ENCODE measurements around the gene HPGDS. TPM values are rescaled to one million over a fixed set of nuclear protein-coding genes. Genes with fewer than 3 reads are reported as not detected.
A peak's percentile ranks its signal among the peaks of the same experiment; 100 is the strongest.

HPGDS gene
- total RNA-seq, 4 donors from 2014 or later, result 1.2 to 5.5 (median 2.6) TPM

GRCh38 chr4:94307231-94307871 is 35.3 kb downstream of the HPGDS start:
- Histone ChIP-seq H3K27ac (replicated peaks in 1 of 4) (no peak overlapping the region), H3K9me3 (no peaks in the 10 kb centered on the region), H3K36me3 (no peaks in the 10 kb centered on the region), H3K4me1 (no peaks in the 10 kb centered on the region), H3K27me3 (no peaks in the 10 kb centered on the region), H3K4me3 (no peak overlapping the region)
- intact Hi-C loops (cut with DNase I), result no loop called here
- DNase-seq (ENCODE audit: extremely low spot score), result no peak
- WGBS, result 80% methylated on average over 4 of the region's 4 CpGs
- TF ChIP-seq EP300 (IDR thresholded peaks at IDR 0.05) (no peak), POLR2A (IDR thresholded peaks at IDR 0.05; ENCODE audit: low read depth) (no peak), CTCF (IDR thresholded peaks at IDR 0.05) (no peak), POLR2AphosphoS5 (IDR thresholded peaks at IDR 0.05) (no peak)

GRCh38 chr4:94306713-94307112 is 35.9 kb downstream of the HPGDS start:
- WGBS, result 70% methylated on average over 3 of the region's 3 CpGs
- intact Hi-C loops (cut with DNase I), result no loop called here
- H3K27ac ChIP-seq (replicated peaks in 1 of 4), result no peak overlapping the region
- no peaks in the 10 kb centered on the region for H3K36me3 ChIP-seq
- no peaks in the 10 kb centered on the region for H3K27me3 ChIP-seq
- no peak for TF ChIP-seq CTCF (IDR thresholded peaks at IDR 0.05)
- no peak overlapping the region for H3K4me3 ChIP-seq
- DNase-seq (ENCODE audit: extremely low spot score), result no peak
- no peaks in the 10 kb centered on the region for H3K4me1 ChIP-seq
- no peaks in the 10 kb centered on the region for H3K9me3 ChIP-seq

GRCh38 chr4:94305466-94306225 is 37.0 kb downstream of the HPGDS start:
- H3K4me1 ChIP-seq, result no peaks in the 10 kb centered on the region
- H3K27me3 ChIP-seq, result no peaks in the 10 kb centered on the region
- DNase-seq (ENCODE audit: extremely low spot score), result no peak
- H3K4me3 ChIP-seq, result no peak overlapping the region
- WGBS, result 84% methylated on average over 5 of the region's 5 CpGs
- no peaks in the 10 kb centered on the region for H3K36me3 ChIP-seq
- intact Hi-C loops (cut with DNase I), result no loop called here
- H3K27ac ChIP-seq (replicated peaks in 1 of 4), result no peak overlapping the region
- H3K9me3 ChIP-seq, result no peaks in the 10 kb centered on the region
- no peak for TF ChIP-seq POLR2A (IDR thresholded peaks at IDR 0.05; ENCODE audit: low read depth)
- no peak for TF ChIP-seq EP300 (IDR thresholded peaks at IDR 0.05)
- TF ChIP-seq POLR2AphosphoS5 (IDR thresholded peaks at IDR 0.05), result no peak
- TF ChIP-seq CTCF (IDR thresholded peaks at IDR 0.05), result no peak

- H3K4me1 ChIP-seq, result no peaks in the 10 kb centered on the region
- no peaks in the 10 kb centered on the region for H3K27me3 ChIP-seq
- H3K9me3 ChIP-seq, result no peaks in the 10 kb centered on the region
- no peak overlapping the region for H3K4me3 ChIP-seq
- intact Hi-C loops (cut with DNase I), result no loop called here
- no peaks in the 10 kb centered on the region for H3K36me3 ChIP-seq
- H3K27ac ChIP-seq (replicated peaks in 1 of 4), result no peak overlapping the region
- 56% methylated on average over 2 of the region's 2 CpGs for WGBS
- TF ChIP-seq CTCF (IDR thresholded peaks at IDR 0.05) (peak; percentile 29 to 52 (median 45)), POLR2AphosphoS5 (IDR thresholded peaks at IDR 0.05) (no peak)
- no peak for DNase-seq (ENCODE audit: extremely low spot score)
Measured at GRCh38 chr4:94304365-94304971, 38.2 kb downstream of the HPGDS start.
